OCI-LY7 (cell line): ENCODE measurements around the gene IGSF23. TPM values are rescaled to one million over a fixed set of nuclear protein-coding genes. Genes with fewer than 3 reads are reported as not detected.

Source experiments
- BruUV-seq: library from RNA; stranded (reverse); fragments of 400-500 nt; replicated peaks from 2 replicates; lab custom pipeline; 2021; lab: Mats Ljungman, UMichigan
- CTCF ChIA-PET: fragments of 300-600 bp; sonication (Branson Sonifier 250); formaldehyde crosslinking; loops from one replicate; lab custom pipeline; 2022; ENCODE audit warnings: antibody characterized with exemption; ENCODE audit not compliant: unreplicated experiment; lab: Charles Lee
- POLR2A ChIA-PET: fragments of 300-600 bp; sonication (Branson Sonifier 250); formaldehyde crosslinking; loops from one replicate; lab custom pipeline; 2022; ENCODE audit warnings: antibody characterized with exemption; lab: Charles Lee
- DNase-seq: peaks from one replicate; pipeline ENCODE4 v3.0.0-alpha.2; 2015; ENCODE audit warnings: low spot score
- H2AFZ ChIP-seq: fragments of 200-600 bp; sonication (generic), shearing (Covaris generic); 2 replicates; pipeline ENCODE4 v1.6.1; 2014; ENCODE audit warnings: mild to moderate bottlenecking, antibody characterized with exemption, low read length, moderate library complexity
- H3K27ac ChIP-seq: fragments of 200-600 bp; sonication (generic); 2 replicates; pipeline ENCODE4 v1.5.1; 2014; ENCODE audit warnings: mixed run types, low read depth, mild to moderate bottlenecking, moderate library complexity, low read length, inconsistent platforms; ENCODE audit not compliant: poor library complexity, severe bottlenecking
- H3K36me3 ChIP-seq: fragments of 200-600 bp; sonication (generic); 2 replicates; pipeline ENCODE4 v1.6.1; 2014; ENCODE audit warnings: mild to moderate bottlenecking, antibody characterized with exemption, low read length, moderate library complexity, mixed read lengths; ENCODE audit not compliant: insufficient read depth
- H3K4me1 ChIP-seq: fragments of 200-600 bp; sonication (generic); 2 replicates; pipeline ENCODE4 v1.5.1; 2014; ENCODE audit warnings: mild to moderate bottlenecking, low read length; ENCODE audit not compliant: insufficient read depth, poor library complexity, severe bottlenecking
- H3K4me2 ChIP-seq: fragments of 200-600 bp; sonication (generic); 2 replicates; pipeline ENCODE4 v1.6.1; 2014; ENCODE audit warnings: mild to moderate bottlenecking, low read length
- H3K4me3 ChIP-seq: fragments of 200-600 bp; sonication (generic); 2 replicates; pipeline ENCODE4 v1.5.1; 2014; ENCODE audit warnings: mild to moderate bottlenecking, low read depth, low read length; ENCODE audit not compliant: poor library complexity, severe bottlenecking
- H3K79me2 ChIP-seq: fragments of 200-600 bp; sonication (generic); 2 replicates; pipeline ENCODE4 v1.6.1; 2016; ENCODE audit warnings: low read depth, mild to moderate bottlenecking, low read length, moderate library complexity, mixed read lengths; ENCODE audit not compliant: insufficient read depth
- H3K9me2 ChIP-seq: fragments of 200-600 bp; sonication (generic); 2 replicates; pipeline ENCODE4 v1.6.1; 2016; ENCODE audit warnings: mild to moderate bottlenecking, low read length, mixed read lengths; ENCODE audit not compliant: insufficient read depth
- H3K9me3 ChIP-seq: fragments of 200-600 bp; sonication (generic); 2 replicates; pipeline ENCODE4 v1.6.1; 2014; ENCODE audit warnings: mild to moderate bottlenecking, mixed run types, low read length, mixed read lengths
- H4K20me1 ChIP-seq: fragments of 200-600 bp; sonication (generic); 2 replicates; pipeline ENCODE4 v1.6.1; 2014; ENCODE audit warnings: mild to moderate bottlenecking, antibody characterized with exemption, low read length, moderate library complexity, mixed read lengths; ENCODE audit not compliant: insufficient read depth
- EZH2phosphoT487 ChIP-seq: fragments of 200-600 bp; sonication (generic); IDR thresholded peaks from 2 replicates; pipeline ENCODE4 v1.6.1; 2018; ENCODE audit warnings: low read depth, borderline replicate concordance, mild to moderate bottlenecking, mixed run types, antibody characterized with exemption, low read length, moderate library complexity, mixed read lengths
- intact Hi-C: fragments of 100-400 bp; cut with micrococcal nuclease; formaldehyde crosslinking; loops from one replicate; pipeline ENCODE4 v1.10.0; 2022; ENCODE audit not compliant: unreplicated experiment
- total RNA-seq, 2 experiments: library from RNA; depleted of rRNA in 1 of 2; stranded (reverse); fragments of >200 nt in 1 of 2; shearing (Covaris generic) in 1 of 2; gene quantifications; 2 replicates each; pipeline ENCODE4 v1.2.3, GENCODE V29; 2014 to 2022
- TF ChIP-seq, protein P1 (sequence below): fragments of 200-600 bp; sonication (generic); conservative IDR thresholded peaks from 2 replicates; pipeline ENCODE4 v1.5.1; 2014; ENCODE audit warnings: mild to moderate bottlenecking, antibody characterized with exemption, low read length, moderate library complexity, mixed read lengths

Gene IGSF23
- total RNA-seq, 2 experiments from 2014 or later, result not detected

- Histone ChIP-seq H3K9me2 (no peaks in the 10 kb centered on the region), H3K4me3 (no peak overlapping the region), H3K79me2 (no peaks in the 10 kb centered on the region), H2AFZ (no peak overlapping the region), H3K9me3 (no peaks in the 10 kb centered on the region), H3K4me1 (no peaks in the 10 kb centered on the region), H3K36me3 (no peaks in the 10 kb centered on the region), H3K4me2 (no peak overlapping the region), H3K27ac (no peak overlapping the region), H4K20me1 (no peaks in the 10 kb centered on the region)
- CTCF ChIA-PET, result no interaction called here
- intact Hi-C loops, result no loop called here
- no TSS peak for BruUV-seq
- DNase-seq, result no peak
- POLR2A ChIA-PET, result no interaction called here
- TF ChIP-seq, protein P1, sequence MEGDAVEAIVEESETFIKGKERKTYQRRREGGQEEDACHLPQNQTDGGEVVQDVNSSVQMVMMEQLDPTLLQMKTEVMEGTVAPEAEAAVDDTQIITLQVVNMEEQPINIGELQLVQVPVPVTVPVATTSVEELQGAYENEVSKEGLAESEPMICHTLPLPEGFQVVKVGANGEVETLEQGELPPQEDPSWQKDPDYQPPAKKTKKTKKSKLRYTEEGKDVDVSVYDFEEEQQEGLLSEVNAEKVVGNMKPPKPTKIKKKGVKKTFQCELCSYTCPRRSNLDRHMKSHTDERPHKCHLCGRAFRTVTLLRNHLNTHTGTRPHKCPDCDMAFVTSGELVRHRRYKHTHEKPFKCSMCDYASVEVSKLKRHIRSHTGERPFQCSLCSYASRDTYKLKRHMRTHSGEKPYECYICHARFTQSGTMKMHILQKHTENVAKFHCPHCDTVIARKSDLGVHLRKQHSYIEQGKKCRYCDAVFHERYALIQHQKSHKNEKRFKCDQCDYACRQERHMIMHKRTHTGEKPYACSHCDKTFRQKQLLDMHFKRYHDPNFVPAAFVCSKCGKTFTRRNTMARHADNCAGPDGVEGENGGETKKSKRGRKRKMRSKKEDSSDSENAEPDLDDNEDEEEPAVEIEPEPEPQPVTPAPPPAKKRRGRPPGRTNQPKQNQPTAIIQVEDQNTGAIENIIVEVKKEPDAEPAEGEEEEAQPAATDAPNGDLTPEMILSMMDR, result no peak
- no peak for TF ChIP-seq EZH2phosphoT487
Observed at GRCh38 chr19:44574186-44574950, 39.0 kb upstream of the IGSF23 start.

DNA sequence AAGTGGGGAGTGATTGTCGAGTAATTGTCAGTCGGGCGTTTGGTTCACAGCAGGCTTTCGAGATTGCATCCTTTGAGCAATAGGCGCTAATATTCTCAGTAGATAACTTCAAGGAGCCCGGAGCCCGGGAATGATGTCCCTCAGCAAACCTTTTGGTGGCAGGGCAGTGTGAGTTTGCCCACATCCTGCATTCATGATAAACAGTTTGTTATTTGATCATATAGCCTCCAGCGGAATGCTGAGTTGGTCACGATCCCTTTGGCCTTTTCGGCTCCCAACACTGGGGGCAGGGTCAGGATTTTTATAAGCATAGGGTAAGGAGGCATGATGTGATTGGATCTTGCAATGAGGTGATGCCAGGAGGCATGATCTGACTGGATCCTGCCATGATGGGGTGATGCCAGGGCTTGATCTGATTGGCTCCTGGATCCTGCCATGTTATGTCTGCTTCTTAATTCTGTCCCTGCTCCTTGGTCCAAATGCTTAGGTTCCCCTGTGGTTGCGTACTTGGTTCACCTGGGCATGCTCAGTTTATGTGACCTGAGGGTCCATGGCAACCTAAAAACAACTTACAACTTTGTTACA lies 38.2 kb upstream of the IGSF23 start:
- no peaks in the 10 kb centered on the region for H3K79me2 ChIP-seq
- no TSS peak for BruUV-seq
- no peaks in the 10 kb centered on the region for H3K4me1 ChIP-seq
- no peak overlapping the region for H3K4me2 ChIP-seq
- no peaks in the 10 kb centered on the region for H3K36me3 ChIP-seq
- intact Hi-C loops, result no loop called here
- H3K27ac ChIP-seq, result no peak overlapping the region
- POLR2A ChIA-PET, result no interaction called here
- no peak overlapping the region for H3K4me3 ChIP-seq
- DNase-seq, result no peak
- H2AFZ ChIP-seq, result no peak overlapping the region
- no peaks in the 10 kb centered on the region for H3K9me3 ChIP-seq
- CTCF ChIA-PET, result no interaction called here
- H3K9me2 ChIP-seq, result no peaks in the 10 kb centered on the region
- H4K20me1 ChIP-seq, result no peaks in the 10 kb centered on the region
- TF ChIP-seq, protein P1, result no peak
